ENCODE measurements around the gene CFAP298. TPM values are rescaled to one million over a fixed set of nuclear protein-coding genes. Genes with fewer than 3 reads are reported as not detected.
A peak's percentile ranks its signal among the peaks of the same experiment; 100 is the strongest.

Gene CFAP298
- polyA plus RNA-seq, 1 donor from 2014 or later, result 105 TPM

DNA sequence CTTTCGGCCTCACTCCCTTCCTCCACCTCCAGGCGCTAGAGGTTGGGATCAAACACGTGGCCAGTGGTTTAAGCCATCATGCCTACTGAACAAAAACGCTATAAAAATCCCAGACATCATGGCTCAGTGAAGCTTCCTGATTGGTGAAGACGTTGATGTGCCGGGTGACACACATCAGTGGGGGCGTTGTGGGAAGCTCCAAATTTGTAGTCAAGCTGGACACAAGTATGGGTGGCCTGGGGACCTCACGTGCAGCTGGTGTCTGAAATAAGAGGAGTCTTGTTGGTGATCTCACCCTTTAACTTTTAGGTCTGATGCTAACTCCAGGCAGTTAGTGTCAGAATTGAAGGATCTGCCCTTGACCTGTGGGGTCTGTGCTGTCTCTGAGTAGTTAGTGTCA is 6.7 kb downstream of the CFAP298 start:
- H2AFZ ChIP-seq (ENCODE audit: low read depth, low read length), result no peak overlapping the region
- H3F3A ChIP-seq (ENCODE audit: insufficient read depth, low read length, poor library complexity, severe bottlenecking), result no peaks in the 10 kb centered on the region
- peaks cover 18% of the 10 kb centered on the region for H3K36me3 ChIP-seq (ENCODE audit: insufficient read depth, low read length)
- no peaks in the 10 kb centered on the region for H3K9me2 ChIP-seq (ENCODE audit: insufficient read depth, low read length)
- no peak overlapping the region for H3K4me3 ChIP-seq (ENCODE audit: low read length)
- H3K9me3 ChIP-seq (ENCODE audit: low read length), result no peaks in the 10 kb centered on the region
- TF ChIP-seq, protein P1, sequence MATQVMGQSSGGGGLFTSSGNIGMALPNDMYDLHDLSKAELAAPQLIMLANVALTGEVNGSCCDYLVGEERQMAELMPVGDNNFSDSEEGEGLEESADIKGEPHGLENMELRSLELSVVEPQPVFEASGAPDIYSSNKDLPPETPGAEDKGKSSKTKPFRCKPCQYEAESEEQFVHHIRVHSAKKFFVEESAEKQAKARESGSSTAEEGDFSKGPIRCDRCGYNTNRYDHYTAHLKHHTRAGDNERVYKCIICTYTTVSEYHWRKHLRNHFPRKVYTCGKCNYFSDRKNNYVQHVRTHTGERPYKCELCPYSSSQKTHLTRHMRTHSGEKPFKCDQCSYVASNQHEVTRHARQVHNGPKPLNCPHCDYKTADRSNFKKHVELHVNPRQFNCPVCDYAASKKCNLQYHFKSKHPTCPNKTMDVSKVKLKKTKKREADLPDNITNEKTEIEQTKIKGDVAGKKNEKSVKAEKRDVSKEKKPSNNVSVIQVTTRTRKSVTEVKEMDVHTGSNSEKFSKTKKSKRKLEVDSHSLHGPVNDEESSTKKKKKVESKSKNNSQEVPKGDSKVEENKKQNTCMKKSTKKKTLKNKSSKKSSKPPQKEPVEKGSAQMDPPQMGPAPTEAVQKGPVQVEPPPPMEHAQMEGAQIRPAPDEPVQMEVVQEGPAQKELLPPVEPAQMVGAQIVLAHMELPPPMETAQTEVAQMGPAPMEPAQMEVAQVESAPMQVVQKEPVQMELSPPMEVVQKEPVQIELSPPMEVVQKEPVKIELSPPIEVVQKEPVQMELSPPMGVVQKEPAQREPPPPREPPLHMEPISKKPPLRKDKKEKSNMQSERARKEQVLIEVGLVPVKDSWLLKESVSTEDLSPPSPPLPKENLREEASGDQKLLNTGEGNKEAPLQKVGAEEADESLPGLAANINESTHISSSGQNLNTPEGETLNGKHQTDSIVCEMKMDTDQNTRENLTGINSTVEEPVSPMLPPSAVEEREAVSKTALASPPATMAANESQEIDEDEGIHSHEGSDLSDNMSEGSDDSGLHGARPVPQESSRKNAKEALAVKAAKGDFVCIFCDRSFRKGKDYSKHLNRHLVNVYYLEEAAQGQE (IDR thresholded peaks at IDR 0.05; ENCODE audit: borderline replicate concordance), result no peak
- TF ChIP-seq SMC3 (conservative IDR thresholded peaks at IDR 0.05; ENCODE audit: poor library complexity), result no peak
- no peak for TF ChIP-seq EZH2 (IDR thresholded peaks at IDR 0.05; ENCODE audit: borderline replicate concordance, insufficient read depth, low read length, poor library complexity, severe bottlenecking)
- no peak for TF ChIP-seq MXI1 (conservative IDR thresholded peaks at IDR 0.05; ENCODE audit: poor library complexity, severe bottlenecking)
- no peak for TF ChIP-seq POLR2AphosphoS5 (IDR thresholded peaks at IDR 0.05)
- TF ChIP-seq RAD21 (conservative IDR thresholded peaks at IDR 0.05), result no peak
- TF ChIP-seq, protein P2, sequence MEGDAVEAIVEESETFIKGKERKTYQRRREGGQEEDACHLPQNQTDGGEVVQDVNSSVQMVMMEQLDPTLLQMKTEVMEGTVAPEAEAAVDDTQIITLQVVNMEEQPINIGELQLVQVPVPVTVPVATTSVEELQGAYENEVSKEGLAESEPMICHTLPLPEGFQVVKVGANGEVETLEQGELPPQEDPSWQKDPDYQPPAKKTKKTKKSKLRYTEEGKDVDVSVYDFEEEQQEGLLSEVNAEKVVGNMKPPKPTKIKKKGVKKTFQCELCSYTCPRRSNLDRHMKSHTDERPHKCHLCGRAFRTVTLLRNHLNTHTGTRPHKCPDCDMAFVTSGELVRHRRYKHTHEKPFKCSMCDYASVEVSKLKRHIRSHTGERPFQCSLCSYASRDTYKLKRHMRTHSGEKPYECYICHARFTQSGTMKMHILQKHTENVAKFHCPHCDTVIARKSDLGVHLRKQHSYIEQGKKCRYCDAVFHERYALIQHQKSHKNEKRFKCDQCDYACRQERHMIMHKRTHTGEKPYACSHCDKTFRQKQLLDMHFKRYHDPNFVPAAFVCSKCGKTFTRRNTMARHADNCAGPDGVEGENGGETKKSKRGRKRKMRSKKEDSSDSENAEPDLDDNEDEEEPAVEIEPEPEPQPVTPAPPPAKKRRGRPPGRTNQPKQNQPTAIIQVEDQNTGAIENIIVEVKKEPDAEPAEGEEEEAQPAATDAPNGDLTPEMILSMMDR (IDR thresholded peaks at IDR 0.05; ENCODE audit: poor library complexity, severe bottlenecking), result no peak
- TF ChIP-seq TAF1 (IDR thresholded peaks at IDR 0.05; ENCODE audit: low read depth), result no peak
- no peak for TF ChIP-seq EP300 (conservative IDR thresholded peaks at IDR 0.05; ENCODE audit: poor library complexity, severe bottlenecking)
- peaks cover 3% of the 10 kb centered on the region for H3K79me2 ChIP-seq (replicated peaks; ENCODE audit: insufficient read depth, low read length)
- H3K9ac ChIP-seq (ENCODE audit: low read length), result no peak overlapping the region
- peak overlapping the region; percentile 67 for H3K27ac ChIP-seq (ENCODE audit: low read length)
- H4K20me1 ChIP-seq (ENCODE audit: insufficient read depth), result no peaks in the 10 kb centered on the region
- H3K27me3 ChIP-seq (ENCODE audit: insufficient read depth, low read depth, low read length), result no peaks in the 10 kb centered on the region
- H3K4me2 ChIP-seq (ENCODE audit: low read length), result no peak overlapping the region

DNA sequence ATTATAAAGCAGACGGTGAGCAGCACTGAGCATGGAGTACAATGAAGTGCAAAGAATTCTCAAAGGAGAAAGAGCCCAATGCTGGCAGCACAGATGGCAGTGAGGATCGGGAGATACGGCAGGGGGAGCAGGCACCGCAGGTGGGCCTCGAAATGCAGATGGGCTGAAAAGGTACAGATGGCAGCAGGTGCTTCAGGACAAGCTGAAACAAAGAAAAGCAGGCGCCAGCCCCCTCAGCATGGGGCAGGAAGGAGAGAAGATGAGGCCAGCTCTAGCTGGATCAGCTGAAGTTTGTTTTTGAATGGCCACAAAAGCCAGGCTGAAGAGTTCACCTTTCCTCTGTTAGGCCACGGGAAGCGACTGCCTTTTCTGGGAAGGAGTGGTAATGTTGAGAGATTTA is 7.7 kb downstream of the CFAP298 start:
- no peak overlapping the region for H2AFZ ChIP-seq (ENCODE audit: low read depth, low read length)
- H3K9me2 ChIP-seq (ENCODE audit: insufficient read depth, low read length), result no peaks in the 10 kb centered on the region
- H3K79me2 ChIP-seq (replicated peaks; ENCODE audit: insufficient read depth, low read length), result no peaks in the 10 kb centered on the region
- no peak for TF ChIP-seq EZH2 (IDR thresholded peaks at IDR 0.05; ENCODE audit: borderline replicate concordance, insufficient read depth, low read length, poor library complexity, severe bottlenecking)
- TF ChIP-seq EP300 (conservative IDR thresholded peaks at IDR 0.05; ENCODE audit: poor library complexity, severe bottlenecking), result no peak
- no peak for TF ChIP-seq MXI1 (conservative IDR thresholded peaks at IDR 0.05; ENCODE audit: poor library complexity, severe bottlenecking)
- no peak for TF ChIP-seq POLR2AphosphoS5 (IDR thresholded peaks at IDR 0.05)
- TF ChIP-seq, protein P2 (IDR thresholded peaks at IDR 0.05; ENCODE audit: poor library complexity, severe bottlenecking), result no peak
- TF ChIP-seq TAF1 (IDR thresholded peaks at IDR 0.05; ENCODE audit: low read depth), result no peak
- TF ChIP-seq RAD21 (conservative IDR thresholded peaks at IDR 0.05), result no peak
- no peaks in the 10 kb centered on the region for H4K20me1 ChIP-seq (ENCODE audit: insufficient read depth)
- no peaks in the 10 kb centered on the region for H3F3A ChIP-seq (ENCODE audit: insufficient read depth, low read length, poor library complexity, severe bottlenecking)
- peaks cover 18% of the 10 kb centered on the region for H3K36me3 ChIP-seq (ENCODE audit: insufficient read depth, low read length)
- H3K27me3 ChIP-seq (ENCODE audit: insufficient read depth, low read depth, low read length), result no peaks in the 10 kb centered on the region
- peak overlapping the region; percentile 46 for H3K4me3 ChIP-seq (ENCODE audit: low read length)
- H3K27ac ChIP-seq (ENCODE audit: low read length), result peak overlapping the region; percentile 67
- no peaks in the 10 kb centered on the region for H3K9me3 ChIP-seq (ENCODE audit: low read length)
- no peak overlapping the region for H3K4me2 ChIP-seq (ENCODE audit: low read length)
- H3K9ac ChIP-seq (ENCODE audit: low read length), result peak overlapping the region; percentile 41
